Kidney capillary endothelial cell (primary cell): Measurements from ENCODE around the gene SEPTIN10.

Source experiments
- DNase-seq: peaks from one replicate; pipeline ENCODE4 v3.0.0-alpha.2; 2018; ENCODE audit warnings: low spot score

The SEPTIN10 gene

GRCh38 chr2:109497911-109498870 lies 115.6 kb downstream of the SEPTIN10 start:
- peak; percentile 33 for DNase-seq

- DNase-seq, result peak; percentile 88
These were observed 116.3 kb downstream of the SEPTIN10 start for GRCh38 chr2:109497463-109497862.

- DNase-seq, result no peak
These were observed 119.4 kb downstream of the SEPTIN10 start for GRCh38 chr2:109494351-109494750.

- no peak for DNase-seq
These were observed 120.4 kb downstream of the SEPTIN10 start for GRCh38 chr2:109493176-109493935.
